Measurements from ENCODE around the gene LRP4. TPM values are rescaled to one million over a fixed set of nuclear protein-coding genes. Genes with fewer than 3 reads are reported as not detected.

LRP4 gene
- total RNA-seq, 1 donor from 2014 or later, result 10.1 TPM

DNA sequence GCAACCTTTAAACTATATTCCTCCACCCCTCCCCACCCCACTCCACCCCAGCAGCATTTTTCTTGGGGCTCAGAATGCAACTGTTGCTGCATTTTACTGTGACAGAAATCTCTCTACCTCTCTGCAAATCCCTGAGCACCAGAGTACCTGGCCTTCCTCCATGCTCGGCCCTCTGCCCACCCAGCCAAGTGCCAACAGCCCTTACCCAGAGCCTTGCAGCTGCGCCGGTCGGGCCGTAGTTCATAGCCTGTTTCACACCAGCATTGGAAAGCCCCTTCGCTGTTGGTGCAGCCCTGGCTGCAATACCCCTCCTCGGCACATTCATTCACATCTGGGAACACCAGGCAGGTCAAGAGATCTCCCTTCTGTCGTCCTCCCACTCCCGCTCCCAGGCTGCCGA is 23.4 kb downstream of the LRP4 start:
- H3K27ac ChIP-seq, result no peak overlapping the region
- TF ChIP-seq POLR2AphosphoS5 (IDR thresholded peaks at IDR 0.05; ENCODE audit: insufficient read depth in 1 of 2, low read depth in 1 of 2) (no peak), CTCF (IDR thresholded peaks at IDR 0.05) (no peak), POLR2A (IDR thresholded peaks at IDR 0.05) (no peak)
- H3K36me3 ChIP-seq, result peaks cover 0 to 6% of the 10 kb centered on the region in 2 donors
- H3K4me3 ChIP-seq, result no peak overlapping the region
- no peaks in the 10 kb centered on the region for H3K27me3 ChIP-seq
- DNase-seq (ENCODE audit: extremely low spot score in 2 of 2), result no peak
- intact Hi-C loops (cut with DNase I), result loop anchor here (10.0 kb wide), 1 partner anchor 460 kb away; the partner anchor contains the start of gene MYBPC3
- H3K9me3 ChIP-seq, result no peaks in the 10 kb centered on the region
- no peaks in the 10 kb centered on the region for H3K4me1 ChIP-seq

DNA sequence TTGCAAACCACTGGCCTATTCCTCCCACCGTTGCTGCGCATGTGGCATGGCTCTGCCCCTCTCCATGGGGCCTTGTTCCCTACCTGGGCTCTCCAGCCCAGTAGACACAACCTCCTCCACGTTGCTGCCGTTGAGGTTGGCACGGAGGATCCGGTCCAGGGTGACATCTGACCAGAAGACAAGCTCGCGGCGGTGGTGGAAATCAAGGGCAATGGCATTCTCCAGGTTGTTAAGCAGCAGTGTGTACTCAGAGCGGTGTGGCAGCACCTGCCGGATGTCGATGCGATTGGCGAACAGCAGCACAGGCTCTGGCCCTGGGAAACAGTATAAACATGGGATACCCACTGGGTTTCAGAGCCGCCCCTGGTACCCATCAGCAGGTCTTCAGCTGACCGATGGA is 23.8 kb downstream of the LRP4 start:
- H3K9me3 ChIP-seq, result no peaks in the 10 kb centered on the region
- H3K36me3 ChIP-seq, result peaks cover 0 to 6% of the 10 kb centered on the region in 2 donors
- DNase-seq (ENCODE audit: extremely low spot score in 2 of 2), result no peak
- TF ChIP-seq POLR2A (IDR thresholded peaks at IDR 0.05) (no peak), POLR2AphosphoS5 (IDR thresholded peaks at IDR 0.05; ENCODE audit: insufficient read depth in 1 of 2, low read depth in 1 of 2) (no peak), CTCF (IDR thresholded peaks at IDR 0.05) (no peak)
- intact Hi-C loops (cut with DNase I), result loop anchor here (10.0 kb wide), 1 partner anchor 460 kb away; the partner anchor contains the start of gene MYBPC3
- H3K27ac ChIP-seq, result no peak overlapping the region
- H3K4me1 ChIP-seq, result no peaks in the 10 kb centered on the region
- H3K4me3 ChIP-seq, result no peak overlapping the region
- no peaks in the 10 kb centered on the region for H3K27me3 ChIP-seq

DNA sequence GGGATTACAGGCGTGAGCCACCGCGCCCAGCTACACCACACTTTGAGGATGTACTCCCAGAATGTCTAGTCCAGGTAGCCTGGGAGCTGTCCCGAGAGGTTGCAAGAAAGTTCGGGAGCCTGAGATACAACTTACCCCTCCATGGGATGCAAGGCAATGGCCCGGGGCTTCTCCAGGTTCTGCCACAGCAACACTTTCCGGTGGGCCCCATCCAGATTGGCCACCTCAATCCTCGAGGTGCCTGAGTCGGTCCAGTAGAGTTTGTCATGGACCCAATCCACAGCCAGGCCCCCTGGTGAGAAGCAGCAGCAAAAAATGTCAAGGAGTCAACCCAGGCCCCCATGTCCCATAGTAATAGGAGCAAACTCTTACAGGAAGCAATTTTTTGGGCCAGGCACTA is 25.5 kb downstream of the LRP4 start:
- Histone ChIP-seq H3K9me3 (no peaks in the 10 kb centered on the region), H3K27me3 (no peaks in the 10 kb centered on the region), H3K27ac (no peak overlapping the region), H3K4me3 (no peak overlapping the region), H3K36me3 (peaks cover 0 to 6% of the 10 kb centered on the region in 2 donors), H3K4me1 (no peaks in the 10 kb centered on the region)
- intact Hi-C loops (cut with DNase I), result loop anchor here (10.0 kb wide), 1 partner anchor 462 kb away; the partner anchor contains the start of gene MYBPC3
- DNase-seq (ENCODE audit: extremely low spot score in 2 of 2), result no peak
- TF ChIP-seq CTCF (IDR thresholded peaks at IDR 0.05), result no peak
- no peak for TF ChIP-seq POLR2AphosphoS5 (IDR thresholded peaks at IDR 0.05; ENCODE audit: insufficient read depth in 1 of 2, low read depth in 1 of 2)
- TF ChIP-seq POLR2A (IDR thresholded peaks at IDR 0.05), result no peak

GRCh38 chr11:46892109-46892508 is 26.2 kb downstream of the LRP4 start:
- H3K9me3 ChIP-seq, result no peaks in the 10 kb centered on the region
- no peak for DNase-seq (ENCODE audit: extremely low spot score in 2 of 2)
- no peak overlapping the region for H3K4me3 ChIP-seq
- intact Hi-C loops (cut with DNase I), result loop anchor here (10.0 kb wide), 1 partner anchor 463 kb away; the partner anchor contains the start of gene MYBPC3
- H3K4me1 ChIP-seq, result no peaks in the 10 kb centered on the region
- H3K27ac ChIP-seq, result no peak overlapping the region
- peaks cover 0 to 6% of the 10 kb centered on the region in 2 donors for H3K36me3 ChIP-seq
- TF ChIP-seq CTCF (IDR thresholded peaks at IDR 0.05) (no peak), POLR2A (IDR thresholded peaks at IDR 0.05) (no peak)
- H3K27me3 ChIP-seq, result no peaks in the 10 kb centered on the region

- intact Hi-C loops (cut with DNase I), result loop anchor here (10.0 kb wide), 1 partner anchor 464 kb away; the partner anchor contains the start of gene MYBPC3
- Histone ChIP-seq H3K4me3 (no peak overlapping the region), H3K27me3 (no peaks in the 10 kb centered on the region), H3K4me1 (no peaks in the 10 kb centered on the region), H3K27ac (no peak overlapping the region), H3K9me3 (no peaks in the 10 kb centered on the region), H3K36me3 (peaks cover 0 to 11% of the 10 kb centered on the region in 2 donors)
- no peak for DNase-seq (ENCODE audit: extremely low spot score in 2 of 2)
- TF ChIP-seq CTCF (IDR thresholded peaks at IDR 0.05) (no peak), POLR2A (IDR thresholded peaks at IDR 0.05) (no peak), POLR2AphosphoS5 (IDR thresholded peaks at IDR 0.05; ENCODE audit: insufficient read depth in 1 of 2, low read depth in 1 of 2) (no peak)
Observed at GRCh38 chr11:46890665-46891064, 27.7 kb downstream of the LRP4 start.

All from vagina (tissue), 2 donors.